Fibroblast of lung (primary cell): Measurements from ENCODE around the gene MEGF6. TPM values are rescaled to one million over a fixed set of nuclear protein-coding genes. Genes with fewer than 3 reads are reported as not detected.

Experiments used
- DNase-seq, 2 donors: peaks; one replicate each; pipeline versions ENCODE4 v3.0.0 to v3.0.0-alpha.2; 2010; ENCODE audit warnings: low read depth in 2 of 2
- H2AFZ ChIP-seq: 2 replicates; pipeline ENCODE4 v1.5.1; 2012; ENCODE audit warnings: low read length, control low read depth, inconsistent platforms
- H3K27ac ChIP-seq: 2 replicates; pipeline ENCODE4 v1.5.1; 2011; ENCODE audit warnings: low read length, control low read depth; ENCODE audit not compliant: insufficient read depth
- H3K27me3 ChIP-seq: 2 replicates; pipeline ENCODE4 v1.5.1; 2011; ENCODE audit warnings: mild to moderate bottlenecking, low read length; ENCODE audit not compliant: control insufficient read depth, insufficient read depth
- H3K36me3 ChIP-seq: 2 replicates; pipeline ENCODE4 v1.5.1; 2011; ENCODE audit warnings: low read length; ENCODE audit not compliant: control insufficient read depth, insufficient read depth
- H3K4me1 ChIP-seq: 2 replicates; pipeline ENCODE4 v1.5.1; 2011; ENCODE audit warnings: low read length; ENCODE audit not compliant: control insufficient read depth, insufficient read depth; ENCODE audit errors: extremely low read depth
- H3K4me2 ChIP-seq: 2 replicates; pipeline ENCODE4 v1.5.1; 2011; ENCODE audit warnings: low read length, control low read depth; ENCODE audit not compliant: insufficient read depth; ENCODE audit errors: extremely low read depth
- H3K4me3 ChIP-seq, 4 experiments: fragments of 200-600 bp in 1 of 4; sonication (generic) in 1 of 4; replicated peaks in 1 of 4; 2 replicates each; pipeline ENCODE4 v1.5.1; 2011 to 2016; ENCODE audit warnings: low read length in 4 of 4, low read depth in 3 of 4, mild to moderate bottlenecking in 3 of 4, control low read depth in 2 of 4, inconsistent platforms in 1 of 4, mixed read lengths in 1 of 4; ENCODE audit not compliant: insufficient read depth in 1 of 4; ENCODE audit errors: control extremely low read depth in 1 of 4
- H3K79me2 ChIP-seq: 2 replicates; pipeline ENCODE4 v1.5.1; 2012; ENCODE audit warnings: mild to moderate bottlenecking, low read length, inconsistent platforms; ENCODE audit not compliant: control insufficient read depth, insufficient read depth
- H3K9ac ChIP-seq: 2 replicates; pipeline ENCODE4 v1.5.1; 2011; ENCODE audit warnings: mild to moderate bottlenecking, low read length, control low read depth; ENCODE audit not compliant: insufficient read depth
- H3K9me3 ChIP-seq: 2 replicates; pipeline ENCODE4 v1.5.1; 2012; ENCODE audit warnings: low read depth, low read length; ENCODE audit not compliant: control insufficient read depth, insufficient read depth
- H4K20me1 ChIP-seq: 2 replicates; pipeline ENCODE4 v1.5.1; 2011; ENCODE audit warnings: low read length; ENCODE audit not compliant: control insufficient read depth, insufficient read depth; ENCODE audit errors: extremely low read depth
- CTCF ChIP-seq, 2 donors: IDR thresholded peaks in 1 of 2; conservative IDR thresholded peaks in 1 of 2; 1 replicate in 1 of 2; 2 replicates in 1 of 2; pipeline ENCODE4 v1.5.1; 2011 to 2012; ENCODE audit warnings: low read length in 2 of 2, control low read depth in 1 of 2, inconsistent platforms in 1 of 2, low read depth in 1 of 2, mild to moderate bottlenecking in 1 of 2
- EZH2 ChIP-seq: IDR thresholded peaks from 2 replicates; pipeline ENCODE4 v1.5.1; 2012; ENCODE audit warnings: low read length, control low read depth, mild to moderate bottlenecking; ENCODE audit errors: missing control alignments
- polyA plus RNA-seq, 2 donors: library from polyadenylated mRNA; depleted of rRNA in 1 of 2; stranded (reverse) in 1 of 2; unstranded in 1 of 2; fragments of >200 nt; gene quantifications; 2 replicates each; pipeline ENCODE4 v1.2.1, GENCODE V29; 2011 to 2012; ENCODE audit warnings: missing spikeins in 1 of 2
- total RNA-seq: library from RNA; depleted of rRNA; stranded (reverse); fragments of >200 nt; gene quantifications from 2 replicates; pipeline ENCODE4 v1.2.1, GENCODE V29; 2014

Gene MEGF6
- total and polyA plus RNA-seq, 2 donors (not counting 1 experiment from before 2014, with no cell fraction given), result 1.6 to 11.6 TPM

- Histone ChIP-seq H3K79me2 (no peaks in the 10 kb centered on the region), H3K36me3 (no peaks in the 10 kb centered on the region), H3K4me1 (no peaks in the 10 kb centered on the region), H3K9ac (no peak overlapping the region), H2AFZ (no peak overlapping the region), H3K27ac (no peak overlapping the region), H3K27me3 (no peaks in the 10 kb centered on the region), H3K4me2 (no peak overlapping the region), H3K4me3 (no peak overlapping the region), H3K9me3 (no peaks in the 10 kb centered on the region), H4K20me1 (no peaks in the 10 kb centered on the region)
- DNase-seq, result no peak
- no peak for TF ChIP-seq EZH2
- TF ChIP-seq CTCF (conservative IDR thresholded peaks at IDR 0.05 in 1 of 2, IDR thresholded peaks at IDR 0.05 in 1 of 2; ENCODE audit: low read depth in 1 of 2, low read length in 2 of 2), result no peak
Measured at GRCh38 chr1:3457910-3458883, 153.1 kb downstream of the MEGF6 start.

GRCh38 chr1:3456964-3457909 lies 154.1 kb downstream of the MEGF6 start:
- no peaks in the 10 kb centered on the region for H3K79me2 ChIP-seq
- H3K9me3 ChIP-seq, result no peaks in the 10 kb centered on the region
- no peak overlapping the region for H2AFZ ChIP-seq
- no peaks in the 10 kb centered on the region for H3K27me3 ChIP-seq
- DNase-seq, result no peak
- TF ChIP-seq EZH2 (no peak), CTCF (conservative IDR thresholded peaks at IDR 0.05 in 1 of 2, IDR thresholded peaks at IDR 0.05 in 1 of 2; ENCODE audit: low read depth in 1 of 2, low read length in 2 of 2) (no peak)
- H3K9ac ChIP-seq, result no peak overlapping the region
- no peak overlapping the region for H3K27ac ChIP-seq
- no peaks in the 10 kb centered on the region for H3K4me1 ChIP-seq
- no peak overlapping the region for H3K4me2 ChIP-seq
- no peaks in the 10 kb centered on the region for H4K20me1 ChIP-seq
- no peak overlapping the region for H3K4me3 ChIP-seq
- no peaks in the 10 kb centered on the region for H3K36me3 ChIP-seq

GRCh38 chr1:3456449-3456963 lies 154.8 kb downstream of the MEGF6 start:
- Histone ChIP-seq H3K36me3 (no peaks in the 10 kb centered on the region), H2AFZ (no peak overlapping the region), H3K4me2 (no peak overlapping the region), H4K20me1 (no peaks in the 10 kb centered on the region), H3K27ac (no peak overlapping the region), H3K9me3 (no peaks in the 10 kb centered on the region), H3K27me3 (no peaks in the 10 kb centered on the region), H3K79me2 (no peaks in the 10 kb centered on the region), H3K9ac (no peak overlapping the region), H3K4me3 (no peak overlapping the region), H3K4me1 (no peaks in the 10 kb centered on the region)
- no peak for TF ChIP-seq EZH2
- no peak for TF ChIP-seq CTCF (conservative IDR thresholded peaks at IDR 0.05 in 1 of 2, IDR thresholded peaks at IDR 0.05 in 1 of 2; ENCODE audit: low read depth in 1 of 2, low read length in 2 of 2)
- no peak for DNase-seq
